Measurements from ENCODE around the gene PHYKPL.

The PHYKPL gene

DNA sequence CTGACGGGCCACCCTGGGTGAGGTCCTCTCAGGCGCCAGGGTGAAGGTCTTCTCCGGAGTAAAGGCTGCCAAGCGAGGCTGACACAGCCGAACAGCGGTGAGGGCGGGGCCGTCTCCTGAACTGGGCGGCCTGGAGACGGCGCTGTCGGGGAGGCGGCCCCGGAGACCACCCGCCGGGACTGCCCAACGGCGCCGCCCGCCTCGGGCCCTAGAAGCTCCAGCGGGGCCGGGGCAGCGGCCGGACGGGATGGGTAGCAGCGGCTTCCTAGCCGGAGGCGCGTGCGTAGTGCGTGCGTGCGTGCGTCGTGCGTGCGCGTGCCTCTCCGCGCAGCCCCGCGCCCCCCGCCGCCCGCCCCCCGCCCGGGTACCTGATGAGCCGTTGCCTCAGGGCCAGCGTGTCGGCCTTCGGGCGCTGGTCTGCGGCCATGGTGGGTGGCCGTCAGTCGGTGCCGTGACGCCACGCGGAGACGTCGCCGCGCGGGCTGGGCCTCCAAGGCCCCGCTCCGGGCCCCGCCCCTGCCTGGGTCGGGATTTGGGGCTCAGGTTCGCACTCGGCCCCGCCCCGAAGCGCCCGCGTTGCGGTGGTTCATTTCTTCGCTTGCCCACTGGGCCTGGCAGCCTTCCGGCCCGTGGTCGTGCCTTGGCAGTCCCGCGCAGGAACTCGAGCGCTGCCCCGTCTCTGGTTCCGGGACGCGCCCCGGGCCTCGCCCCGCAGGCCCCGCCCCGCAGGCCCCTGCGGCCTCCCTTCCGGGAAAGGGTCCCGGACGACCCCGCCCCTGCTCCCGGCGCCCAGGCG, at the start of gene PHYKPL:
Gene PHYKPL (minus strand): TSS at position 679 of the 796 bp plus-strand sequence. CDS start 252 bp downstream, at position 427.
- DNase-seq (ENCODE audit: low read depth) = peak; percentile 27
- TF ChIP-seq, protein P1, sequence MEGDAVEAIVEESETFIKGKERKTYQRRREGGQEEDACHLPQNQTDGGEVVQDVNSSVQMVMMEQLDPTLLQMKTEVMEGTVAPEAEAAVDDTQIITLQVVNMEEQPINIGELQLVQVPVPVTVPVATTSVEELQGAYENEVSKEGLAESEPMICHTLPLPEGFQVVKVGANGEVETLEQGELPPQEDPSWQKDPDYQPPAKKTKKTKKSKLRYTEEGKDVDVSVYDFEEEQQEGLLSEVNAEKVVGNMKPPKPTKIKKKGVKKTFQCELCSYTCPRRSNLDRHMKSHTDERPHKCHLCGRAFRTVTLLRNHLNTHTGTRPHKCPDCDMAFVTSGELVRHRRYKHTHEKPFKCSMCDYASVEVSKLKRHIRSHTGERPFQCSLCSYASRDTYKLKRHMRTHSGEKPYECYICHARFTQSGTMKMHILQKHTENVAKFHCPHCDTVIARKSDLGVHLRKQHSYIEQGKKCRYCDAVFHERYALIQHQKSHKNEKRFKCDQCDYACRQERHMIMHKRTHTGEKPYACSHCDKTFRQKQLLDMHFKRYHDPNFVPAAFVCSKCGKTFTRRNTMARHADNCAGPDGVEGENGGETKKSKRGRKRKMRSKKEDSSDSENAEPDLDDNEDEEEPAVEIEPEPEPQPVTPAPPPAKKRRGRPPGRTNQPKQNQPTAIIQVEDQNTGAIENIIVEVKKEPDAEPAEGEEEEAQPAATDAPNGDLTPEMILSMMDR (IDR thresholded peaks at IDR 0.05; ENCODE audit: low read depth, low read length, missing control alignments) = peak; percentile 14
- in situ Hi-C loops (cut with HindIII; ENCODE audit: low sequenced_read_pairs) = no loop called here
- H3K4me3 ChIP-seq (ENCODE audit: low read depth, low read length) = peak within 1 kb of the TSS; percentile 86

- in situ Hi-C loops (cut with HindIII; ENCODE audit: low sequenced_read_pairs) = loop anchor here (25.0 kb wide), 1 partner anchor 305 kb away; the partner anchor contains the start of gene COL23A1
- DNase-seq (ENCODE audit: low read depth) = no peak
- TF ChIP-seq, protein P1 (IDR thresholded peaks at IDR 0.05; ENCODE audit: low read depth, low read length, missing control alignments) = no peak
- H3K4me3 ChIP-seq (ENCODE audit: low read depth, low read length) = no peak overlapping the region
Measured at GRCh38 chr5:178282391-178282790, 49.8 kb upstream of the PHYKPL start.

GRCh38 chr5:178281331-178281730, 48.7 kb upstream of the PHYKPL start:
- H3K4me3 ChIP-seq (ENCODE audit: low read depth, low read length) = no peak overlapping the region
- TF ChIP-seq, protein P1 (IDR thresholded peaks at IDR 0.05; ENCODE audit: low read depth, low read length, missing control alignments) = no peak
- in situ Hi-C loops (cut with HindIII; ENCODE audit: low sequenced_read_pairs) = loop anchor here (25.0 kb wide), 1 partner anchor 306 kb away; the partner anchor contains the start of gene COL23A1
- no peak for DNase-seq (ENCODE audit: low read depth)

- TF ChIP-seq, protein P1 (IDR thresholded peaks at IDR 0.05; ENCODE audit: low read depth, low read length, missing control alignments) = no peak
- H3K4me3 ChIP-seq (ENCODE audit: low read depth, low read length) = no peak overlapping the region
- DNase-seq (ENCODE audit: low read depth) = no peak
- in situ Hi-C loops (cut with HindIII; ENCODE audit: low sequenced_read_pairs) = loop anchor here (25.0 kb wide), 1 partner anchor 307 kb away; the partner anchor contains the start of gene COL23A1
Measured at GRCh38 chr5:178280631-178281030, 48.0 kb upstream of the PHYKPL start.

DNA sequence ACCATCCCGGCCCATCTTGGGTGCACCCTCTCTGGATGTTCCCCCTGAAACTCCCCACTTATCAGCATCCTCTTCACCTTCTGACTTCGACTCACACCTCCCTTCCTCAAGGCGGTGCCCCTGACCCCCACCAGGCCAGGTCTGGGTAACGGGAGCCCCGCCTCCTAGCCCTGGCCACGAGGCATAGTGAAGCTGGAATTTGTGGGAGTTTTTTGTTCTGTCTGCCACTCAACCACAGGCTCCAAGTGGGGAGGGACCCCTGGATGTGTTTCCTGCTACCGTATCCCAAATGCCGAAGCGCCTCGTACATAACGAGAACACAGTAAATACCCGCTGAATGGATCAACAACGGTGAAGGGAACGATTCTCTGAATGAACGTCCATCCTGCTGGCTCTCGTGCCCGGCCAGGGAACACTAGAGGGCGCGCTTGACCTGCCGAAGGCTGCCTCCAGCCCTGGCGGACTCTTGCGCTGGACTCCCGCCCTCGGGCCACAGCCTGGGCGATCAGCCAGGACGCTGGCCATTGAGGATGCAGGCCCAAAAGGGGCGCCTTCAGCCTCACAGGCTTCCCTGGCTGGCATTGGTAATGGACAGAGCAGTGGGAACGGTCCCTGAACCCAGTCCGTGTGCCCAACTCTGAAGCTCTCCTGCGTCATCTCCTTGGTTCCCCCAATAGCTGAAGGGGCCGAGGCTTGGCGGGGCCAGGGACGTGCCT, 47.3 kb upstream of the PHYKPL start:
- in situ Hi-C loops (cut with HindIII; ENCODE audit: low sequenced_read_pairs) = loop anchor here (25.0 kb wide), 1 partner anchor 307 kb away; the partner anchor contains the start of gene COL23A1
- no peak overlapping the region for H3K4me3 ChIP-seq (ENCODE audit: low read depth, low read length)
- DNase-seq (ENCODE audit: low read depth) = peak; percentile 40
- TF ChIP-seq, protein P1 (IDR thresholded peaks at IDR 0.05; ENCODE audit: low read depth, low read length, missing control alignments) = peak; percentile 85

- H3K4me3 ChIP-seq (ENCODE audit: low read depth, low read length) = no peak overlapping the region
- DNase-seq (ENCODE audit: low read depth) = no peak
- in situ Hi-C loops (cut with HindIII; ENCODE audit: low sequenced_read_pairs) = loop anchor here (25.0 kb wide), 1 partner anchor 308 kb away; the partner anchor contains the start of gene COL23A1
- TF ChIP-seq, protein P1 (IDR thresholded peaks at IDR 0.05; ENCODE audit: low read depth, low read length, missing control alignments) = no peak
Measured at GRCh38 chr5:178279026-178279722, 46.6 kb upstream of the PHYKPL start.

Data from astrocyte of the cerebellum (primary cell).